ENCODE data around the gene ATG10. TPM values are rescaled to one million over a fixed set of nuclear protein-coding genes. Genes with fewer than 3 reads are reported as not detected.

The ATG10 gene
- total RNA-seq, 1 experiment from 2014 or later = 7.6 TPM

DNA sequence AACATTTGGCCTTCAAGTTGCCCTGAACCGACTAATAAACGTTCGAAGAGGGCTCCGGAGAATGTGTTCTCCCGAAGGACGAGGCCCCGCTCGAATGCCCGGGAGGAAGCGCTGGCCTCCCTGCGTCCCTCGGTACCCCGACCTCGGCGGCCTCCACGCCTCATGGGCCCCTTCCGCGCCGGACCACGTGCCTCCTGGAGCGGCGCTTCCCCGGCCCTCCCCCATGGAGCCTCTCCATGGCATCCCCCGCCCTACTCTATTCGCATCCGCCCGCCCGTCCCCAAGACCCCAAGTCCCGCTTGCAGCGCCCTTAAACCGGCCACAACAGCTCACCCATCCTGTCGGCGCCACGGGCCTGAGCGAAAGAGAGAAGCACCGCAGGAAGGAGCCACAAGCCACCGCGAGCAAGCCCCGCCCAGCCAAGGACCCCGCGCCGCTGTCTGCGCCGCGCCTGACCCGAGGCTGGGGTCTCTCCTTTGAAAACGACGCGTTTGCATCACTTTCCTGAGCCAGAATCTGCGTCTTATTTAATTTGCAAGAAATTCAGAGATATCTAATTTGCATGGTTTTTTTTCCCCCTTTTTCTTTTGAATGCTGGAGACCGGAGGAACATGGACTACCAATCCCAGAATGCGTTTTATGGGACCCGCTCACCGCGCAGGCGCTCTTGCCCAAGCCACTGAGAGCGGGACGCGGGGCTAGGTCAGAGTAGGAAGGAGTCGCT lies 306.3 kb downstream of the ATG10 start, which contains the start of gene RPS23:
RPS23 (minus strand) TSS at position 368 of the 724 bp plus-strand sequence; CDS start at position 337, 31 bp downstream.
- WGBS (ENCODE audit: extremely low coverage, insufficient read length, low lambda C conversion rate) = no CpG with 5 or more reads among the region's 60 CpGs
- Histone ChIP-seq H3K23me2 (ENCODE audit: insufficient read length, low read depth, low read length, poor library complexity, severe bottlenecking) (peaks cover 4% of the 10 kb centered on the region), H3K4me1 (ENCODE audit: insufficient read depth, low read length) (no peaks in the 10 kb centered on the region), H3K9ac (ENCODE audit: extremely low read depth, insufficient read length, low read length) (peak within 1 kb of the TSS; percentile 99), H2AFZ (ENCODE audit: low read length) (no peak within 1 kb of the TSS), H4K8ac (replicated peaks; ENCODE audit: insufficient read length, low read depth, low read length) (no peak within 1 kb of the TSS), H3K79me1 (ENCODE audit: insufficient read depth, low read depth, low read length, poor library complexity, severe bottlenecking) (no peaks in the 10 kb centered on the region), H2BK20ac (ENCODE audit: low read depth, low read length, poor library complexity, severe bottlenecking) (no peak within 1 kb of the TSS), H3K18ac (ENCODE audit: insufficient read length, low read depth, low read length) (peak within 1 kb of the TSS; percentile 93), H3K27ac (ENCODE audit: insufficient read length, low read depth, low read length) (peak within 1 kb of the TSS; percentile 63), H4K20me1 (ENCODE audit: control insufficient read depth, insufficient read depth, insufficient read length) (no peaks in the 10 kb centered on the region), H3K56ac (ENCODE audit: insufficient read length, low read depth, low read length) (no peak within 1 kb of the TSS), H2BK12ac (ENCODE audit: insufficient read length, low read depth, low read length) (no peak within 1 kb of the TSS), H3K23ac (ENCODE audit: insufficient read length, low read depth, low read length) (no peak within 1 kb of the TSS), H3K27me3 (ENCODE audit: insufficient read depth, low read length) (no peaks in the 10 kb centered on the region), H3K9me3 (ENCODE audit: control insufficient read depth, low read depth, low read length) (no peaks in the 10 kb centered on the region), H3K4me2 (ENCODE audit: insufficient read depth, insufficient read length, low read length) (peak within 1 kb of the TSS; percentile 58), H2BK120ac (ENCODE audit: low read depth, low read length, poor library complexity, severe bottlenecking) (no peak within 1 kb of the TSS), H3T11ph (ENCODE audit: low read length) (no peak within 1 kb of the TSS), H3K79me2 (ENCODE audit: insufficient read depth, low read length) (peaks cover 5% of the 10 kb centered on the region; the same call in 1 of the 2 replicates), H4K91ac (ENCODE audit: insufficient read length, low read depth, low read length) (no peak within 1 kb of the TSS), H3K4ac (ENCODE audit: low read depth, low read length) (peak within 1 kb of the TSS; percentile 30; the same call in 1 of the 2 replicates), H3K14ac (ENCODE audit: insufficient read depth, low read length) (peak within 1 kb of the TSS; percentile 69), H2AK5ac (ENCODE audit: insufficient read length, low read length) (no peak within 1 kb of the TSS), H2BK5ac (ENCODE audit: insufficient read length, low read length) (peak within 1 kb of the TSS; percentile 33), H2BK15ac (ENCODE audit: low read depth, low read length) (no peak within 1 kb of the TSS), H4K5ac (ENCODE audit: insufficient read length, low read depth, low read length) (peak within 1 kb of the TSS; percentile 19)
- H3K4me1 Mint-ChIP-seq = peaks cover 32 to 43% of the 10 kb centered on the region in 2 experiments
- H3K27me3 Mint-ChIP-seq (ENCODE audit: low read depth) = no peaks in the 10 kb centered on the region; the same call in 1 of the 2 replicates
- H3K9me3 Mint-ChIP-seq = no peaks in the 10 kb centered on the region; a peak in 1 of 5 replicates
- TF ChIP-seq, protein P1, sequence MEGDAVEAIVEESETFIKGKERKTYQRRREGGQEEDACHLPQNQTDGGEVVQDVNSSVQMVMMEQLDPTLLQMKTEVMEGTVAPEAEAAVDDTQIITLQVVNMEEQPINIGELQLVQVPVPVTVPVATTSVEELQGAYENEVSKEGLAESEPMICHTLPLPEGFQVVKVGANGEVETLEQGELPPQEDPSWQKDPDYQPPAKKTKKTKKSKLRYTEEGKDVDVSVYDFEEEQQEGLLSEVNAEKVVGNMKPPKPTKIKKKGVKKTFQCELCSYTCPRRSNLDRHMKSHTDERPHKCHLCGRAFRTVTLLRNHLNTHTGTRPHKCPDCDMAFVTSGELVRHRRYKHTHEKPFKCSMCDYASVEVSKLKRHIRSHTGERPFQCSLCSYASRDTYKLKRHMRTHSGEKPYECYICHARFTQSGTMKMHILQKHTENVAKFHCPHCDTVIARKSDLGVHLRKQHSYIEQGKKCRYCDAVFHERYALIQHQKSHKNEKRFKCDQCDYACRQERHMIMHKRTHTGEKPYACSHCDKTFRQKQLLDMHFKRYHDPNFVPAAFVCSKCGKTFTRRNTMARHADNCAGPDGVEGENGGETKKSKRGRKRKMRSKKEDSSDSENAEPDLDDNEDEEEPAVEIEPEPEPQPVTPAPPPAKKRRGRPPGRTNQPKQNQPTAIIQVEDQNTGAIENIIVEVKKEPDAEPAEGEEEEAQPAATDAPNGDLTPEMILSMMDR (conservative IDR thresholded peaks at IDR 0.05) = no peak
- H3K4me3 Mint-ChIP-seq = peak within 1 kb of the TSS; percentile 92
- H3K27ac Mint-ChIP-seq = peak within 1 kb of the TSS; percentile 99 to 100 (median 100)
- peak; percentile 88 for DNase-seq
- H3K36me3 Mint-ChIP-seq (ENCODE audit: insufficient read depth in 1 of 3, low read depth in 3 of 3) = peaks cover 32 to 43% (median 41%) of the 10 kb centered on the region in 3 experiments

Data from H9 (cell line).